A673 (cell line): ENCODE measurements around the gene LMF1.

Source experiments
- EZH2 ChIP-seq: fragments of 200-600 bp; sonication (generic); IDR thresholded peaks from 2 replicates; pipeline ENCODE4 v1.6.1; 2017; ENCODE audit warnings: borderline replicate concordance, low read depth, mild to moderate bottlenecking, mixed read lengths, antibody characterized with exemption, low read length; ENCODE audit not compliant: poor library complexity, severe bottlenecking
- TF ChIP-seq, protein P1 (sequence below): fragments of 300-800, 200-600 bp; sonication (generic); conservative IDR thresholded peaks from 2 replicates; pipeline ENCODE4 v1.5.1; 2017; ENCODE audit warnings: low read depth, mild to moderate bottlenecking, antibody characterized with exemption, low read length, moderate library complexity, mixed read lengths

DNA sequence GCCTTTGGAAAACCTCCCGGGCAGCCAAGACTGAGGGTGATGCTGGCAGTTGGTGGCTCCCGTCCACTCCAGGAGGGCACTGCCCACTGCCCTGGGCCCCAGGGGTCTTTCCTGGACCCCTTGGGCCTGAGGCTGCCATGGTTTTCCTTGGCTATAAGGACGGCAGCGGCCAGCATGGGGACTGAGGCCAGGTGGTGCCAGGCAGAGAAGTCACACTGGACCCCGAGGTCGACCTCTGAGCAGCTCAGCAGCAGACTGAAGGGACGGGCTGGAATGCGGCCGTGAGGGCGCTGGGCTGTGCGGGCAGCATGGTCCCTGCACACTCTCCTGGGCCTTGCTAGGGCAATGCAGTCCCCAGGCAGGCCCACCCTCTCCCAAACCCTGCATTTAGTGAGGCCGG, 114.7 kb downstream of the LMF1 start:
- TF ChIP-seq, protein P1, sequence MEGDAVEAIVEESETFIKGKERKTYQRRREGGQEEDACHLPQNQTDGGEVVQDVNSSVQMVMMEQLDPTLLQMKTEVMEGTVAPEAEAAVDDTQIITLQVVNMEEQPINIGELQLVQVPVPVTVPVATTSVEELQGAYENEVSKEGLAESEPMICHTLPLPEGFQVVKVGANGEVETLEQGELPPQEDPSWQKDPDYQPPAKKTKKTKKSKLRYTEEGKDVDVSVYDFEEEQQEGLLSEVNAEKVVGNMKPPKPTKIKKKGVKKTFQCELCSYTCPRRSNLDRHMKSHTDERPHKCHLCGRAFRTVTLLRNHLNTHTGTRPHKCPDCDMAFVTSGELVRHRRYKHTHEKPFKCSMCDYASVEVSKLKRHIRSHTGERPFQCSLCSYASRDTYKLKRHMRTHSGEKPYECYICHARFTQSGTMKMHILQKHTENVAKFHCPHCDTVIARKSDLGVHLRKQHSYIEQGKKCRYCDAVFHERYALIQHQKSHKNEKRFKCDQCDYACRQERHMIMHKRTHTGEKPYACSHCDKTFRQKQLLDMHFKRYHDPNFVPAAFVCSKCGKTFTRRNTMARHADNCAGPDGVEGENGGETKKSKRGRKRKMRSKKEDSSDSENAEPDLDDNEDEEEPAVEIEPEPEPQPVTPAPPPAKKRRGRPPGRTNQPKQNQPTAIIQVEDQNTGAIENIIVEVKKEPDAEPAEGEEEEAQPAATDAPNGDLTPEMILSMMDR: no peak
- TF ChIP-seq EZH2: no peak
